K562 (cell line): ENCODE measurements around the gene AKR1C4. TPM values are rescaled to one million over a fixed set of nuclear protein-coding genes. Genes with fewer than 3 reads are reported as not detected.

Source experiments
- ATAC-seq: fragments of 200-7000 bp; cut with Tn5 transposase; 3 replicates; pipeline ENCODE4 v1.9.1; 2020; ENCODE audit warnings: moderate library complexity
- BruUV-seq: library from RNA; stranded (reverse); fragments of 400-500 nt; replicated peaks from 2 replicates; lab custom pipeline; 2021; lab: Mats Ljungman, UMichigan
- CTCF ChIA-PET: fragments of 300-600 bp; formaldehyde crosslinking; extraction: SDS; loops from one replicate; lab custom pipeline; 2021; ENCODE audit warnings: low intra/inter-chr PET ratio; lab: Yijun Ruan, JAX
- POLR2A ChIA-PET: fragments of 300-600, 350-650 bp; sonication (Branson Sonifier 250); formaldehyde crosslinking; extraction: SDS; loops from one replicate; lab custom pipeline; 2021; ENCODE audit warnings: antibody characterized with exemption, inconsistent platforms; lab: Yijun Ruan, JAX
- DNase-seq, 4 experiments: peaks; one replicate each; pipeline versions ENCODE4 v3.0.0 to v3.0.0-alpha.2; 2011 to 2018; ENCODE audit warnings: low spot score in 3 of 4, mixed read lengths in 3 of 4; ENCODE audit errors: extremely low read depth in 1 of 4
- FAIRE-seq: peaks from 2 replicates; lab custom pipeline; 2011; peaks lifted over from hg19 to GRCh38; lab: Jason Lieb, UNC
- H2AFZ ChIP-seq: 2 replicates; pipeline ENCODE4 v1.6.0; 2011; ENCODE audit warnings: low read depth, low read length, control low read depth, inconsistent platforms
- H3K27ac ChIP-seq: fragments of 200-600 bp; 3 replicates; pipeline ENCODE4 v1.8.0; 2011; ENCODE audit warnings: low read depth, mild to moderate bottlenecking, control low read depth, inconsistent platforms, low read length, moderate library complexity, mixed read lengths; ENCODE audit errors: extremely low read depth
- H3K27me3 ChIP-seq, 2 experiments: fragments of 300-600 bp in 1 of 2; 2 replicates in 1 of 2; 3 replicates in 1 of 2; pipeline versions ENCODE4 v1.6.0 to v1.8.0; 2011; ENCODE audit warnings: inconsistent platforms in 2 of 2, low read length in 2 of 2, mild to moderate bottlenecking in 1 of 2, mixed read lengths in 1 of 2, moderate library complexity in 1 of 2; ENCODE audit not compliant: control insufficient read depth in 2 of 2, insufficient read depth in 2 of 2
- H3K36me3 ChIP-seq: fragments of 300-600 bp; 3 replicates; pipeline ENCODE4 v1.8.0; 2011; ENCODE audit warnings: mild to moderate bottlenecking, low read length, inconsistent platforms; ENCODE audit not compliant: control insufficient read depth, insufficient read depth
- H3K4me1 ChIP-seq, 2 experiments: fragments of 200-600 bp in 1 of 2; replicated peaks in 1 of 2; 2 replicates in 1 of 2; 3 replicates in 1 of 2; pipeline versions ENCODE4 v1.5.1 to v1.8.0; 2011; ENCODE audit warnings: inconsistent platforms in 2 of 2, low read length in 2 of 2, mild to moderate bottlenecking in 1 of 2, mixed read lengths in 1 of 2, moderate library complexity in 1 of 2; ENCODE audit not compliant: control insufficient read depth in 2 of 2, insufficient read depth in 2 of 2
- H3K4me2 ChIP-seq: 2 replicates; pipeline ENCODE4 v1.6.1; 2011; ENCODE audit warnings: low read length, control low read depth, inconsistent platforms, mixed read lengths; ENCODE audit not compliant: insufficient read depth
- H3K4me3 ChIP-seq: fragments of 200-600 bp; sonication (generic), shearing (Covaris generic); 2 replicates; pipeline ENCODE4 v1.5.1; 2016; ENCODE audit warnings: control low read depth, inconsistent platforms
- H3K79me2 ChIP-seq: fragments of 200-600 bp; 3 replicates; pipeline ENCODE4 v1.8.0; 2011; ENCODE audit warnings: low read length, inconsistent platforms; ENCODE audit not compliant: control insufficient read depth, insufficient read depth
- H3K9ac ChIP-seq, 2 experiments: 2 replicates each; pipeline versions ENCODE4 v1.6.0 to v1.6.1; 2011; ENCODE audit warnings: low read depth in 2 of 2, low read length in 2 of 2, control low read depth in 1 of 2, inconsistent platforms in 1 of 2, mild to moderate bottlenecking in 1 of 2, mixed read lengths in 1 of 2; ENCODE audit not compliant: insufficient read depth in 1 of 2
- H3K9me1 ChIP-seq: one replicate; pipeline ENCODE4 v1.6.0; 2011; ENCODE audit warnings: inconsistent platforms, mild to moderate bottlenecking, low read length, moderate library complexity; ENCODE audit not compliant: control insufficient read depth, insufficient read depth
- H3K9me3 ChIP-seq: replicated peaks from 2 replicates; pipeline ENCODE4 v1.5.1; 2011; ENCODE audit warnings: low read depth, low read length, inconsistent platforms; ENCODE audit not compliant: control insufficient read depth, insufficient read depth
- H4K20me1 ChIP-seq: replicated peaks from 2 replicates; pipeline ENCODE4 v1.6.1; 2011; ENCODE audit warnings: low read length, inconsistent platforms, mixed read lengths; ENCODE audit not compliant: control insufficient read depth, insufficient read depth
- C11orf30 ChIP-seq: fragments of 450-650 bp; IDR thresholded peaks from 2 replicates; pipeline ENCODE4 v1.6.1; 2016; ENCODE audit warnings: low read depth, mild to moderate bottlenecking
- FOXK1 ChIP-seq: sonication (generic); formaldehyde crosslinking; IDR thresholded peaks from 2 replicates; pipeline ENCODE4 v1.8.0; 2022; ENCODE audit warnings: missing genetic modification reagents, mild to moderate bottlenecking, borderline replicate concordance
- KAT2B ChIP-seq: IDR thresholded peaks from one replicate; pipeline ENCODE4 v1.6.1; 2012; ENCODE audit warnings: low read depth, mild to moderate bottlenecking, control low read depth, inconsistent platforms, low read length, moderate library complexity
- KAT8 ChIP-seq: fragments of 450-650 bp; IDR thresholded peaks from 2 replicates; pipeline ENCODE4 v1.6.1; 2016; ENCODE audit warnings: low read depth, mild to moderate bottlenecking
- MAFG ChIP-seq: fragments of 450-650 bp; conservative IDR thresholded peaks from 2 replicates; pipeline ENCODE4 v1.6.1; 2016; ENCODE audit warnings: missing genetic modification characterization, missing compliant biosample characterization
- NCOA4 ChIP-seq: fragments of 450-650 bp; IDR thresholded peaks from 2 replicates; pipeline ENCODE4 v1.6.1; 2018; ENCODE audit warnings: mild to moderate bottlenecking; ENCODE audit not compliant: partially characterized antibody
- NCOR1 ChIP-seq: fragments of 450-650 bp; IDR thresholded peaks from 2 replicates; pipeline ENCODE4 v1.6.1; 2016; ENCODE audit warnings: mild to moderate bottlenecking, moderate library complexity
- NFE2 ChIP-seq: IDR thresholded peaks from 2 replicates; pipeline ENCODE4 v1.6.1; 2014; ENCODE audit warnings: antibody characterized with exemption, low read depth
- TGIF2 ChIP-seq: sonication (generic); formaldehyde crosslinking; IDR thresholded peaks from 2 replicates; pipeline ENCODE4 v1.8.1; 2022; ENCODE audit warnings: mild to moderate bottlenecking, missing genetic modification reagents, moderate library complexity
- WGBS: fragments of 100-300 bp; shearing (Covaris generic); methylation state at CpG from one replicate; pipeline ENCODE4 v1.1.6; 2016; ENCODE audit warnings: low coverage, mixed read lengths; ENCODE audit not compliant: insufficient coverage; ENCODE audit errors: missing lambda C conversion rate; 5-methylcytosine and 5-hydroxymethylcytosine counted together
- in situ Hi-C: fragments of 300-500 bp; cut with MboI; formaldehyde crosslinking; loops from 4 replicates; pipeline ENCODE4 v1.15.0; 2018; ENCODE audit warnings: inconsistent platforms, mixed read lengths
- intact Hi-C: fragments of 100-400 bp; cut with micrococcal nuclease; formaldehyde crosslinking; loops from 2 replicates; pipeline ENCODE4 v1.14.2; 2022
- polyA plus RNA-seq, 8 experiments: library from polyadenylated mRNA; depleted of rRNA in 4 of 8; stranded (reverse) in 5 of 8; unstranded in 3 of 8; fragments of >200 nt; fragmentation: Nextera tagmentation in 2 of 8; fragmentation: Illumina TruSeq in 1 of 8; extraction: Ambion mirVana in 2 of 8; extraction: Trizol in 1 of 8; gene quantifications; 2 replicates each; pipeline versions ENCODE4 v1.2.1 to v1.2.3, GENCODE V29; 2011 to 2014; ENCODE audit warnings: inconsistent platforms in 1 of 8, missing spikeins in 1 of 8
- total RNA-seq, 7 experiments: library from RNA; depleted of rRNA in 6 of 7; stranded (reverse); fragments of >200 nt in 6 of 7; fragmentation: Illumina TruSeq in 2 of 7; extraction: Trizol in 2 of 7; gene quantifications; 2 replicates each; pipeline versions ENCODE4 v1.2.1 to v1.2.3, GENCODE V29; 2011 to 2021; ENCODE audit warnings: low replicate concordance in 1 of 7
- TF ChIP-seq, protein P1 (sequence below): fragments of 250-450 bp; sonication (Bioruptor Pico); IDR thresholded peaks from 2 replicates; pipeline ENCODE4 v1.5.0; 2022; ENCODE audit warnings: mild to moderate bottlenecking
- TF ChIP-seq, protein P2 (sequence below): sonication (generic); formaldehyde crosslinking; IDR thresholded peaks from 2 replicates; pipeline ENCODE4 v1.9.0; 2022; ENCODE audit warnings: mild to moderate bottlenecking, missing genetic modification reagents

The AKR1C4 gene
- total and polyA plus RNA-seq, 9 of the 15 experiments (the other 6 are each of a cell fraction or from before 2014, with no cell fraction given), result 0.13 TPM; not detected in 8

DNA sequence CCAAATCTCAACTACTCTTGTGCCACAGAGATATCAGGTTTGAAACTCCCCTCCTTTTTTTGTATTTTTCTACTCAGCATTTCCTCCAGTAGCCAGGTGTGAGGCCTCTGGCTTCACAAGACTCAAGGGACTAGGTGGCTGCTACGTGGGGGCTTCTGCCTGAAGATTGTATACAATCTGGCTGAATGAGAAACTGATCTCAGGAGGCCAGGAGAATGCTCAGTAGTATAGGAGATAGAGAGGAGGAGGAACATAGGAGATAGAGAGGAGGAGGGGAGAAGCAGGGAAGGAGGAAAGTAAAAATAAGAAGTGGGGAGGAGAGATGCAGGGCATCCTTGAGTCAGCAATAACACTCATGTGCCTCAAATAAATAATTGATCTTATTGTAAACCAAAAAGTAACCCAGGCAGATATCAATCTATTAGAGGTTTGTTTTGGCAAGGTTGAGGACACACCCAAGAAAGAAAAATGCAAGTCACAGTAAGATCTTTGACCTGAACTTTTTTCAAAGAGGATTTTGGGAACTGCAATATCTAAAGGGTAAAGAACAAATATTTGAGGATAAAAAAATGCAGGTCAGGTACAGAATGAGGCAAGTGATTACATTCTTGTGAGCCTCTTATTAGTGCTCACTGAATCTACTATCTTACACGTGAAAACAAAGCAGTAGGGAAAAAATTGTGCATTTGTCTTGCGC, 48.5 kb upstream of the AKR1C4 start:
- in situ Hi-C loops (no loop called here), intact Hi-C loops (loop anchor here (2.0 kb wide), 1 partner anchor 17 kb away; no protein-coding TSS in a partner anchor)
- Histone ChIP-seq H4K20me1 (no peaks in the 10 kb centered on the region), H3K4me1 (no peaks in the 10 kb centered on the region; a peak in 1 of 5 replicates), H3K9me3 (0 out of 2 replicates have a peak, but pooled peaks cover 2% of the 10 kb centered on the region), H3K36me3 (no peaks in the 10 kb centered on the region), H3K27ac (no peak overlapping the region), H3K4me3 (no peak overlapping the region), H2AFZ (no peak overlapping the region), H3K4me2 (no peak overlapping the region), H3K27me3 (no peaks in the 10 kb centered on the region), H3K9ac (no peak overlapping the region), H3K79me2 (no peaks in the 10 kb centered on the region), H3K9me1 (no peaks in the 10 kb centered on the region)
- DNase-seq (no peak), ATAC-seq (no peak), FAIRE-seq (no peak)
- no TSS peak for BruUV-seq
- WGBS, result 24% methylated on average over 3 of the region's 3 CpGs
- peak; percentile 38; the same call in 1 of the 2 replicates for TF ChIP-seq C11orf30
- peak; percentile 36; the same call in 1 of the 2 replicates for TF ChIP-seq NFE2
- TF ChIP-seq MAFG (tag), result peak; percentile 64
- TF ChIP-seq FOXK1 (CRISPR knock-in tag), result no peak
- CTCF ChIA-PET, result interaction anchor here (0.6 kb wide), 1 partner anchor 285 kb away, joined by 3 read pairs; no protein-coding TSS in a partner anchor
- POLR2A ChIA-PET, result interaction anchor here (0.7 kb wide), 1 partner anchor 144 kb away, joined by 4 read pairs; no protein-coding TSS in a partner anchor

DNA sequence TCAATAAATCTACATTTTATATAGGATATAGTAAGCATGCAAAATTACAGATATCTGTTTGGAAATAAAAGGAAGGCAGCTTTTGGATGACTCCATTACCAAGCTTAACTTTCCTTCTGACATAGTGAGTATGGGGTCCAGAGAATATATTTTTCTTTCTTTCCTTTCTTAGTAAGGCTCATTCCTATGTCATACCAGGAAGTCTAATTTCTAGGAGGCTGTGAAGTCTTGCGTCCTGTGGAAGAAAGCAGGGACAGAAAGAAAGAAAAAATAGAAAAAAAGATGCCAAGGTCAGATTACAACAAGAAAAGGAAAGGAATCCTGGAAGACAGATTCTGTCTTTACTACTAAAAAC, 48.0 kb upstream of the AKR1C4 start:
- Histone ChIP-seq H3K9me3 (0 out of 2 replicates have a peak, but pooled peaks cover 2% of the 10 kb centered on the region), H2AFZ (no peak overlapping the region), H3K9ac (no peak overlapping the region), H3K9me1 (no peaks in the 10 kb centered on the region), H4K20me1 (no peaks in the 10 kb centered on the region), H3K4me3 (no peak overlapping the region), H3K36me3 (no peaks in the 10 kb centered on the region), H3K4me1 (no peaks in the 10 kb centered on the region; a peak in 1 of 5 replicates), H3K27me3 (no peaks in the 10 kb centered on the region), H3K4me2 (no peak overlapping the region), H3K79me2 (no peaks in the 10 kb centered on the region), H3K27ac (no peak overlapping the region)
- ATAC-seq (no peak), DNase-seq (no peak), FAIRE-seq (no peak)
- no TSS peak for BruUV-seq
- TF ChIP-seq KAT8 (no peak), NCOR1 (no peak), TGIF2 (CRISPR knock-in tag) (no peak), NCOA4 (no peak), KAT2B (no peak)
- TF ChIP-seq, protein P1, sequence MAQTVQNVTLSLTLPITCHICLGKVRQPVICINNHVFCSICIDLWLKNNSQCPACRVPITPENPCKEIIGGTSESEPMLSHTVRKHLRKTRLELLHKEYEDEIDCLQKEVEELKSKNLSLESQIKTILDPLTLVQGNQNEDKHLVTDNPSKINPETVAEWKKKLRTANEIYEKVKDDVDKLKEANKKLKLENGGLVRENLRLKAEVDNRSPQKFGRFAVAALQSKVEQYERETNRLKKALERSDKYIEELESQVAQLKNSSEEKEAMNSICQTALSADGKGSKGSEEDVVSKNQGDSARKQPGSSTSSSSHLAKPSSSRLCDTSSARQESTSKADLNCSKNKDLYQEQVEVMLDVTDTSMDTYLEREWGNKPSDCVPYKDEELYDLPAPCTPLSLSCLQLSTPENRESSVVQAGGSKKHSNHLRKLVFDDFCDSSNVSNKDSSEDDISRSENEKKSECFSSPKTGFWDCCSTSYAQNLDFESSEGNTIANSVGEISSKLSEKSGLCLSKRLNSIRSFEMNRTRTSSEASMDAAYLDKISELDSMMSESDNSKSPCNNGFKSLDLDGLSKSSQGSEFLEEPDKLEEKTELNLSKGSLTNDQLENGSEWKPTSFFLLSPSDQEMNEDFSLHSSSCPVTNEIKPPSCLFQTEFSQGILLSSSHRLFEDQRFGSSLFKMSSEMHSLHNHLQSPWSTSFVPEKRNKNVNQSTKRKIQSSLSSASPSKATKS (CRISPR knock-in tag), result no peak
- TF ChIP-seq, protein P2, sequence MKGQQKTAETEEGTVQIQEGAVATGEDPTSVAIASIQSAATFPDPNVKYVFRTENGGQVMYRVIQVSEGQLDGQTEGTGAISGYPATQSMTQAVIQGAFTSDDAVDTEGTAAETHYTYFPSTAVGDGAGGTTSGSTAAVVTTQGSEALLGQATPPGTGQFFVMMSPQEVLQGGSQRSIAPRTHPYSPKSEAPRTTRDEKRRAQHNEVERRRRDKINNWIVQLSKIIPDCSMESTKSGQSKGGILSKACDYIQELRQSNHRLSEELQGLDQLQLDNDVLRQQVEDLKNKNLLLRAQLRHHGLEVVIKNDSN (CRISPR knock-in tag), result no peak
- in situ Hi-C loops, result no loop called here
- CTCF ChIA-PET, result no interaction called here
- POLR2A ChIA-PET, result no interaction called here
- 22% methylated on average over 1 of the region's 1 CpG for WGBS
- intact Hi-C loops, result loop anchor here (2.0 kb wide), 1 partner anchor 16 kb away; no protein-coding TSS in a partner anchor
